Adrenal gland (tissue), 5 donors: Measurements from ENCODE around the gene PMP22.

Source experiments
- CTCF ChIP-seq, 6 experiments: fragments of 450-650 bp in 4 of 6; fragments of 200-600 bp in 2 of 6; sonication (generic) in 1 of 6; IDR thresholded peaks; 1 replicate in 5 of 6; 2 replicates in 1 of 6; pipeline versions ENCODE4 v1.5.1 to v1.8.0; 2016 to 2021; ENCODE audit warnings: antibody characterized with exemption in 6 of 6, mild to moderate bottlenecking in 2 of 6, moderate library complexity in 1 of 6
- POLR2A ChIP-seq, 2 donors: fragments of 450-650 bp; IDR thresholded peaks; one replicate each; pipeline ENCODE4 v1.6.1; 2017; ENCODE audit warnings: antibody characterized with exemption in 2 of 2, mild to moderate bottlenecking in 2 of 2, moderate library complexity in 1 of 2
- donor health status: DM: no; HTN: no; CAD: no.

DNA sequence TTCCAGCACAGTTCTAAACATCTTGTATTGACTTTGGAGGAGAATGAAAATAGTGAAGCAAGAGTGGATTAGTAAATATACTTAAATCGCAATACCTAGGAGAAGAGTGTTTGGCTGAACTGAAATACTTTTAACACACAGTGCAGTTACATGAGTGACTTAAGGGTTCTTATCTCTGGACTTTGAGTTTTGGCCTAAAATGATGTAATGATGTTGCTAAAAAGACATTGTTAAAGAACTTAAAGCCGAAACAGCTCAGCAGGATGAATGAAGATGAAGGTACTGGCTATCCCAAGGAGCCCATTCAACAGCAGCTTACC lies 28.1 kb downstream of the PMP22 start:
- TF ChIP-seq POLR2A (IDR thresholded peaks at IDR 0.05) (no peak), CTCF (IDR thresholded peaks at IDR 0.05) (no peak)
